SU-DHL-6 (cell line): ENCODE results near the gene TSHZ3.

ENCODE experiments used
- H2AFZ ChIP-seq: fragments of 200-600 bp; sonication (generic); 2 replicates; pipeline ENCODE4 v1.6.1; 2014; ENCODE audit warnings: low read depth, mild to moderate bottlenecking, moderate library complexity, mixed read lengths, antibody characterized with exemption, low read length; ENCODE audit not compliant: severe bottlenecking
- H3F3A ChIP-seq: fragments of 200-600 bp; shearing (Covaris generic); 2 replicates; pipeline ENCODE4 v1.6.0; 2016; ENCODE audit warnings: antibody characterized with exemption, mild to moderate bottlenecking; ENCODE audit not compliant: insufficient read depth
- H3K27ac ChIP-seq: fragments of 200-600 bp; sonication (generic); 2 replicates; pipeline ENCODE4 v1.5.1; 2016; ENCODE audit warnings: low read depth, mild to moderate bottlenecking, low read length, moderate library complexity, mixed read lengths
- H3K27me3 ChIP-seq: fragments of 200-600 bp; sonication (generic), shearing (Covaris generic); 2 replicates; pipeline ENCODE4 v1.6.0; 2014; ENCODE audit warnings: mild to moderate bottlenecking, low read length
- H3K36me3 ChIP-seq: fragments of 200-600 bp; sonication (generic); 2 replicates; pipeline ENCODE4 v1.6.1; 2014; ENCODE audit warnings: mild to moderate bottlenecking, low read length, mixed read lengths
- H3K4me2 ChIP-seq: fragments of 300-600, 200-600 bp; shearing (Covaris generic), sonication (generic); 2 replicates; pipeline ENCODE4 v1.6.0; 2014; ENCODE audit warnings: low read length, low read depth, mild to moderate bottlenecking; ENCODE audit not compliant: poor library complexity, severe bottlenecking
- H3K4me3 ChIP-seq: fragments of 200-600 bp; sonication (generic); 2 replicates; pipeline ENCODE4 v1.5.1; 2014; ENCODE audit warnings: antibody characterized with exemption, low read length, mild to moderate bottlenecking, mixed read lengths; ENCODE audit not compliant: insufficient read depth, poor library complexity, severe bottlenecking
- H3K79me2 ChIP-seq: fragments of 200-600 bp; sonication (generic); 2 replicates; pipeline ENCODE4 v1.6.1; 2014; ENCODE audit warnings: mild to moderate bottlenecking, low read length, moderate library complexity; ENCODE audit not compliant: insufficient read depth
- H3K9ac ChIP-seq: fragments of 200-600 bp; sonication (generic); 2 replicates; pipeline ENCODE4 v1.7.0; 2014; ENCODE audit warnings: mild to moderate bottlenecking, low read length
- H3K9me2 ChIP-seq: fragments of 200-600 bp; sonication (generic); replicated peaks from 2 replicates; pipeline ENCODE4 v1.6.1; 2014; ENCODE audit warnings: low read length; ENCODE audit not compliant: insufficient read depth
- H3K9me3 ChIP-seq: fragments of 200-600 bp; sonication (generic); 2 replicates; pipeline ENCODE4 v1.6.1; 2014; ENCODE audit warnings: low read length, mixed read lengths; ENCODE audit not compliant: insufficient read depth
- H4K20me1 ChIP-seq: fragments of 200-600 bp; sonication (generic); 2 replicates; pipeline ENCODE4 v1.6.1; 2014; ENCODE audit warnings: low read depth, mild to moderate bottlenecking, antibody characterized with exemption, low read length, moderate library complexity, mixed read lengths
- EZH2phosphoT487 ChIP-seq: fragments of 200-600 bp; sonication (generic), shearing (Covaris generic); conservative IDR thresholded peaks from 2 replicates; pipeline ENCODE4 v1.6.1; 2018; ENCODE audit warnings: mild to moderate bottlenecking, antibody characterized with exemption, low read length, moderate library complexity, mixed read lengths
- TF ChIP-seq, protein P1 (sequence below): fragments of 200-600 bp; sonication (generic); IDR thresholded peaks from one replicate; pipeline ENCODE4 v1.5.1; 2017; ENCODE audit warnings: antibody characterized with exemption, mild to moderate bottlenecking, low read length, moderate library complexity; ENCODE audit not compliant: insufficient read depth, poor library complexity, severe bottlenecking

TSHZ3 gene

DNA sequence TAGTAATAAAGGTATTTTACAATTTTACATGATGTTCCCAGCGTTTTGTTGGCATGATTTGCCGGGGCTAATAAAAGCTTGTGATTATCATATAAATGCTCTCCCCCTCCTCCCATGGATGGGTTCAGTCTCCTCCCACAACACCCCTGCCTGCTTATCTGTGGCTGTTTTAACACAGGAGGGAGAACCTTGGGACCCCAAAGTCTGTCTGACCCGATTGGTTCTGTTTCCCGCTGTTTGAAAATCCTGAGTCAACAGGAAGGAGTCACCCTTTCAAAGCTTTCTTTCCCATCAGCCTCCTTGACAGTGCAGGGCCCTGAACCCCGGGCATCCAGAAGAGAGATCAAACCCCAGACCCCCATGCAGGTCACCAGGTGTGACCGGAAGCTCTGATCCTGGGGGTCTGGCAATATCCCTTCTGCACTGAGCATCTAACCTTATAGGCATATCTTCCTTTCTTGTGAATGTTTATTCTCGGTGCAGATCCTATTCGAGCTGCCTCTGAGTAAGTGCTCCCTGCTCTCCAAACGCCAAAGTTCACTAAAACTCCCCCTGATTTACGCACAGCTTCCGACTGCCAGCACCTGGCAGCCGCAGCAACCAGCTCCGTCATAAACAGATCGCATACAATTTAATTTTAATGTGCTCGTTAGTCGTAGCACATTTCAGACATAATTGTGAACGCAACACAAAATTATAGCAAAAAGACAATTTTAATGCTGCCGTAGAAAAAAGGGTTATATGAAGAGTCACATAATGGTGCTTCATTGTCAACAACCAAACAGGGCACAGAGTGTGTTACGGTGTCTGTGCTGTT is 74.8 kb downstream of the TSHZ3 start:
- Histone ChIP-seq H3K9ac (no peak overlapping the region), H3K9me3 (no peaks in the 10 kb centered on the region), H3K27ac (no peak overlapping the region), H4K20me1 (no peaks in the 10 kb centered on the region), H3K4me3 (no peak overlapping the region), H2AFZ (no peak overlapping the region), H3K27me3 (no peaks in the 10 kb centered on the region), H3K4me2 (no peak overlapping the region), H3K9me2 (no peaks in the 10 kb centered on the region), H3K36me3 (no peaks in the 10 kb centered on the region), H3F3A (no peaks in the 10 kb centered on the region), H3K79me2 (no peaks in the 10 kb centered on the region)
- no peak for TF ChIP-seq EZH2phosphoT487
- TF ChIP-seq, protein P1, sequence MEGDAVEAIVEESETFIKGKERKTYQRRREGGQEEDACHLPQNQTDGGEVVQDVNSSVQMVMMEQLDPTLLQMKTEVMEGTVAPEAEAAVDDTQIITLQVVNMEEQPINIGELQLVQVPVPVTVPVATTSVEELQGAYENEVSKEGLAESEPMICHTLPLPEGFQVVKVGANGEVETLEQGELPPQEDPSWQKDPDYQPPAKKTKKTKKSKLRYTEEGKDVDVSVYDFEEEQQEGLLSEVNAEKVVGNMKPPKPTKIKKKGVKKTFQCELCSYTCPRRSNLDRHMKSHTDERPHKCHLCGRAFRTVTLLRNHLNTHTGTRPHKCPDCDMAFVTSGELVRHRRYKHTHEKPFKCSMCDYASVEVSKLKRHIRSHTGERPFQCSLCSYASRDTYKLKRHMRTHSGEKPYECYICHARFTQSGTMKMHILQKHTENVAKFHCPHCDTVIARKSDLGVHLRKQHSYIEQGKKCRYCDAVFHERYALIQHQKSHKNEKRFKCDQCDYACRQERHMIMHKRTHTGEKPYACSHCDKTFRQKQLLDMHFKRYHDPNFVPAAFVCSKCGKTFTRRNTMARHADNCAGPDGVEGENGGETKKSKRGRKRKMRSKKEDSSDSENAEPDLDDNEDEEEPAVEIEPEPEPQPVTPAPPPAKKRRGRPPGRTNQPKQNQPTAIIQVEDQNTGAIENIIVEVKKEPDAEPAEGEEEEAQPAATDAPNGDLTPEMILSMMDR: no peak

DNA sequence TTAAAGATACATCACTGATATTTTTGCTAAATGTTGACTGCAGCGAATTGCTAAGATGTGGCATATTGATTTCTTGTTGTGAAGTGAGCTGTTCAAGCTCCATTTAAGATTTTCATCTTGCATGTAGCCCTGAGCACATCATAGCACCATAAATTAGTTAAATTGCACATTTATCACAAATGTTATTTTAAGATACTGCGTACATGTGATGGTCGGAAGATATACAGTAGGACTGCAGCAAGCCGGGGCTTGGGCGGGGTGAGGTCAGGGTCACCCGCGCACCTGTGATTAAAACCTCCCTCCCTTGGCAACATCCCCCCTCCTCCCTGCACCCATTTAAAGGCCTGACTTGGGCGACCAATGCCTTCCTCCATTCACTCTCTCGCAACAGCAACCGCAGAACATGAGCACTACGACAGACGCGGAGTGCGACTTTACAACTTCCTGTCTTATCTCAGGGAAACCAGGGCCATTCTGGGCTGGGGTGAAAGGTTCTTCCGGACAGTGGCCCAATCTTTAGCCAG is 76.6 kb downstream of the TSHZ3 start:
- no peak overlapping the region for H2AFZ ChIP-seq
- H3K36me3 ChIP-seq: no peaks in the 10 kb centered on the region
- no peak overlapping the region for H3K4me2 ChIP-seq
- H3K79me2 ChIP-seq: no peaks in the 10 kb centered on the region
- no peaks in the 10 kb centered on the region for H3K27me3 ChIP-seq
- no peaks in the 10 kb centered on the region for H3K9me3 ChIP-seq
- H3K4me3 ChIP-seq: no peak overlapping the region
- H3K27ac ChIP-seq: no peak overlapping the region
- TF ChIP-seq EZH2phosphoT487: no peak
- TF ChIP-seq, protein P1: no peak
- H3K9me2 ChIP-seq: no peaks in the 10 kb centered on the region
- no peaks in the 10 kb centered on the region for H4K20me1 ChIP-seq
- no peaks in the 10 kb centered on the region for H3F3A ChIP-seq
- no peak overlapping the region for H3K9ac ChIP-seq

DNA sequence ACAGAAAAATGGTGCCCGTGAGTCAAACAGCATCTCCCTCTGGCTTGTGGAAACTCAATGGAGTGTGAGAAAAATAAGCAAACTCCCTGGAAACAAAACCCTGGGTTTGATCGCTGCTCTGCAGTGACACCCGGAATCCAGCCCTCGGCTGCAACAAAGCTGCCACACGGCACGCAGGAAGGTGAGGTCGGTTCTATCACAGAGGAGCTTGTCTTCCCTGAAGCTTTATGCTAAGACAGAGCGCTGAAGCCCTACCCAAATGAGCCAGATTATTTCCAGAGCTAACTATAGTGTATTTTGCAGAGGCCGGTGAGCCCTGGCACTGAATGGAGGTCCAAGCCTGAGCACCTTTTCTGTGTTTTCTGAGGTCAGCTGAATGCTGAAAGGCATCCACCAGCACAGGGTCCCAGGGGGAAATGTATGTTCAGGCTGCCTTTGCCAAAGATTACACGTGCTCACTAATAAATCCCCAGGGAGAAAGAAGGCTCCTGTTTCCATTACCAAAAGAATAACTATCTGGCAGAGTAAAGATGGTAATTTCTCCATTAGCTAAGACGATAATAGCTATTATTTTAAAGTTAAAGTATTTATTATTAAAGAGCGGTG is 77.8 kb downstream of the TSHZ3 start:
- no peaks in the 10 kb centered on the region for H3K9me3 ChIP-seq
- no peak for TF ChIP-seq EZH2phosphoT487
- TF ChIP-seq, protein P1: no peak
- H3F3A ChIP-seq: no peaks in the 10 kb centered on the region
- no peaks in the 10 kb centered on the region for H3K9me2 ChIP-seq
- no peak overlapping the region for H2AFZ ChIP-seq
- no peaks in the 10 kb centered on the region for H3K36me3 ChIP-seq
- H3K4me3 ChIP-seq: no peak overlapping the region
- H3K27me3 ChIP-seq: no peaks in the 10 kb centered on the region
- H4K20me1 ChIP-seq: no peaks in the 10 kb centered on the region
- no peak overlapping the region for H3K27ac ChIP-seq
- no peak overlapping the region for H3K9ac ChIP-seq
- no peaks in the 10 kb centered on the region for H3K79me2 ChIP-seq
- H3K4me2 ChIP-seq: no peak overlapping the region
